KG1 (cell line): ENCODE results near the gene VPS37C.

Experiments used
- DNase-seq: peaks from one replicate; lab custom pipeline; 2025; lab: John Stamatoyannopoulos, UW

The VPS37C gene

GRCh38 chr11:61153593-61154095 lies 7.6 kb downstream of the VPS37C start:
- DNase-seq = no peak

- no peak for DNase-seq
Observed at GRCh38 chr11:61152816-61153592, 8.2 kb downstream of the VPS37C start.

GRCh38 chr11:61151545-61152252 lies 9.5 kb downstream of the VPS37C start:
- no peak for DNase-seq

- no peak for DNase-seq
Observed at GRCh38 chr11:61150706-61151544, 10.3 kb downstream of the VPS37C start.

- no peak for DNase-seq
Observed at GRCh38 chr11:61149624-61150615, 11.3 kb downstream of the VPS37C start.

GRCh38 chr11:61147791-61148620 lies 13.2 kb downstream of the VPS37C start:
- no peak for DNase-seq

- DNase-seq = no peak
Observed at GRCh38 chr11:61147271-61147670, 14.0 kb downstream of the VPS37C start.

GRCh38 chr11:61146416-61146815 lies 14.8 kb downstream of the VPS37C start:
- DNase-seq = no peak

- DNase-seq = no peak
Observed at GRCh38 chr11:61145228-61146005, 15.8 kb downstream of the VPS37C start.

- DNase-seq = no peak
Observed at GRCh38 chr11:61144511-61145179, 16.6 kb downstream of the VPS37C start.

GRCh38 chr11:61142424-61142823 lies 18.8 kb downstream of the VPS37C start:
- DNase-seq = no peak

GRCh38 chr11:61141601-61142028 lies 19.6 kb downstream of the VPS37C start:
- DNase-seq = no peak

- no peak for DNase-seq
Observed at GRCh38 chr11:61140416-61140815, 20.8 kb downstream of the VPS37C start.

GRCh38 chr11:61139387-61139786 lies 21.8 kb downstream of the VPS37C start:
- no peak for DNase-seq

GRCh38 chr11:61138935-61139334 lies 22.3 kb downstream of the VPS37C start:
- no peak for DNase-seq

GRCh38 chr11:61134801-61135257 lies 26.4 kb downstream of the VPS37C start:
- no peak for DNase-seq

GRCh38 chr11:61133956-61134662 lies 27.1 kb downstream of the VPS37C start:
- no peak for DNase-seq

GRCh38 chr11:61133145-61133544 lies 28.1 kb downstream of the VPS37C start:
- no peak for DNase-seq
